ENCODE results near the gene EFNA1. TPM values are rescaled to one million over a fixed set of nuclear protein-coding genes. Genes with fewer than 3 reads are reported as not detected.
A peak's percentile ranks its signal among the peaks of the same experiment; 100 is the strongest.

Gene EFNA1
- total RNA-seq, 1 experiment from 2014 or later: 49.9 TPM

- POLR2A ChIA-PET (ENCODE audit: unreplicated experiment): no interaction called here
- no peak overlapping the region for H3K9ac ChIP-seq (ENCODE audit: low read length)
- no peak overlapping the region for H3K27ac ChIP-seq (ENCODE audit: low read length)
- no peak for ATAC-seq
- TF ChIP-seq, protein P1, sequence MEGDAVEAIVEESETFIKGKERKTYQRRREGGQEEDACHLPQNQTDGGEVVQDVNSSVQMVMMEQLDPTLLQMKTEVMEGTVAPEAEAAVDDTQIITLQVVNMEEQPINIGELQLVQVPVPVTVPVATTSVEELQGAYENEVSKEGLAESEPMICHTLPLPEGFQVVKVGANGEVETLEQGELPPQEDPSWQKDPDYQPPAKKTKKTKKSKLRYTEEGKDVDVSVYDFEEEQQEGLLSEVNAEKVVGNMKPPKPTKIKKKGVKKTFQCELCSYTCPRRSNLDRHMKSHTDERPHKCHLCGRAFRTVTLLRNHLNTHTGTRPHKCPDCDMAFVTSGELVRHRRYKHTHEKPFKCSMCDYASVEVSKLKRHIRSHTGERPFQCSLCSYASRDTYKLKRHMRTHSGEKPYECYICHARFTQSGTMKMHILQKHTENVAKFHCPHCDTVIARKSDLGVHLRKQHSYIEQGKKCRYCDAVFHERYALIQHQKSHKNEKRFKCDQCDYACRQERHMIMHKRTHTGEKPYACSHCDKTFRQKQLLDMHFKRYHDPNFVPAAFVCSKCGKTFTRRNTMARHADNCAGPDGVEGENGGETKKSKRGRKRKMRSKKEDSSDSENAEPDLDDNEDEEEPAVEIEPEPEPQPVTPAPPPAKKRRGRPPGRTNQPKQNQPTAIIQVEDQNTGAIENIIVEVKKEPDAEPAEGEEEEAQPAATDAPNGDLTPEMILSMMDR (conservative IDR thresholded peaks at IDR 0.05; ENCODE audit: low read depth, low read length): no peak
- TF ChIP-seq EZH2phosphoT487 (IDR thresholded peaks at IDR 0.05; ENCODE audit: borderline replicate concordance, low read length) (no peak), EZH2 (IDR thresholded peaks at IDR 0.05; ENCODE audit: low read length, unreplicated experiment) (no peak)
- intact Hi-C loops (cut with micrococcal nuclease): no loop called here
- H3K4me1 ChIP-seq (ENCODE audit: insufficient read depth, low read length): peaks cover 4% of the 10 kb centered on the region; the same call in 1 of the 2 replicates
- no peak overlapping the region for H3K4me2 ChIP-seq (ENCODE audit: low read length)
- H2AFZ ChIP-seq (ENCODE audit: low read length): no peak overlapping the region
- no peaks in the 10 kb centered on the region for H3K9me3 ChIP-seq (ENCODE audit: low read length)
- H3K36me3 ChIP-seq (ENCODE audit: low read depth, low read length): peaks cover 8% of the 10 kb centered on the region; the same call in 1 of the 2 replicates
- no peaks in the 10 kb centered on the region for H3K27me3 ChIP-seq (ENCODE audit: low read length)
- no peaks in the 10 kb centered on the region for H3K9me2 ChIP-seq (replicated peaks; ENCODE audit: low read length)
- BruUV-seq (replicated peaks): no TSS peak
- CTCF ChIA-PET: interaction anchor here (2.1 to 2.7 kb wide), 2 partner anchors 71 to 75 kb away, joined by 12 to 57 read pairs; no protein-coding TSS in a partner anchor
- no peaks in the 10 kb centered on the region for H3F3A ChIP-seq (ENCODE audit: low read length, unreplicated experiment)
- DNase-seq: no peak
- H3K79me2 ChIP-seq (ENCODE audit: low read length): no peaks in the 10 kb centered on the region; the same call in 1 of the 2 replicates
- H4K20me1 ChIP-seq (ENCODE audit: low read length): no peaks in the 10 kb centered on the region
- no peak overlapping the region for H3K4me3 ChIP-seq (ENCODE audit: low read length)
Observed at GRCh38 chr1:155166051-155166470, 38.4 kb downstream of the EFNA1 start.

- H3K9me2 ChIP-seq (replicated peaks; ENCODE audit: low read length): no peaks in the 10 kb centered on the region
- no peak for TF ChIP-seq EZH2phosphoT487 (IDR thresholded peaks at IDR 0.05; ENCODE audit: borderline replicate concordance, low read length)
- TF ChIP-seq EZH2 (IDR thresholded peaks at IDR 0.05; ENCODE audit: low read length, unreplicated experiment): no peak
- TF ChIP-seq, protein P1 (conservative IDR thresholded peaks at IDR 0.05; ENCODE audit: low read depth, low read length): no peak
- ATAC-seq: no peak
- no peaks in the 10 kb centered on the region for H3K27me3 ChIP-seq (ENCODE audit: low read length)
- no peaks in the 10 kb centered on the region for H3K9me3 ChIP-seq (ENCODE audit: low read length)
- no peak overlapping the region for H3K4me3 ChIP-seq (ENCODE audit: low read length)
- POLR2A ChIA-PET (ENCODE audit: unreplicated experiment): no interaction called here
- H3K4me1 ChIP-seq (ENCODE audit: insufficient read depth, low read length): peaks cover 4% of the 10 kb centered on the region; the same call in 1 of the 2 replicates
- no peak overlapping the region for H3K9ac ChIP-seq (ENCODE audit: low read length)
- intact Hi-C loops (cut with micrococcal nuclease): loop anchor here (1.0 kb wide), 2 partner anchors 31 to 75 kb away; partner anchors contain the start of gene SLC50A1
- CTCF ChIA-PET: interaction anchor here (0.5 to 2.7 kb wide), 11 partner anchors 12 to 107 kb away, joined by 3 to 57 read pairs (median 5); no protein-coding TSS in a partner anchor
- H3K36me3 ChIP-seq (ENCODE audit: low read depth, low read length): peaks cover 8% of the 10 kb centered on the region; the same call in 1 of the 2 replicates
- no peaks in the 10 kb centered on the region for H4K20me1 ChIP-seq (ENCODE audit: low read length)
- BruUV-seq (replicated peaks): no TSS peak
- H3K27ac ChIP-seq (ENCODE audit: low read length): no peak overlapping the region
- DNase-seq: no peak
- H3F3A ChIP-seq (ENCODE audit: low read length, unreplicated experiment): no peaks in the 10 kb centered on the region
- H2AFZ ChIP-seq (ENCODE audit: low read length): no peak overlapping the region
- H3K79me2 ChIP-seq (ENCODE audit: low read length): peaks cover 6% of the 10 kb centered on the region; the same call in 1 of the 2 replicates
- H3K4me2 ChIP-seq (ENCODE audit: low read length): 0 out of 2 replicates have a peak overlapping the region, but pooled peaks have one; percentile 93
Observed at GRCh38 chr1:155166471-155167165, 38.9 kb downstream of the EFNA1 start.

All from PC-3 (cell line).